HG03139 (cell line): Measurements from ENCODE around the gene ZBTB44.

Experiments
- ATAC-seq: cut with Tn5 transposase; IDR thresholded peaks from one replicate; pipeline ENCODE4 v1.9.1; 2021; ENCODE audit not compliant: unreplicated experiment

ZBTB44 gene

DNA sequence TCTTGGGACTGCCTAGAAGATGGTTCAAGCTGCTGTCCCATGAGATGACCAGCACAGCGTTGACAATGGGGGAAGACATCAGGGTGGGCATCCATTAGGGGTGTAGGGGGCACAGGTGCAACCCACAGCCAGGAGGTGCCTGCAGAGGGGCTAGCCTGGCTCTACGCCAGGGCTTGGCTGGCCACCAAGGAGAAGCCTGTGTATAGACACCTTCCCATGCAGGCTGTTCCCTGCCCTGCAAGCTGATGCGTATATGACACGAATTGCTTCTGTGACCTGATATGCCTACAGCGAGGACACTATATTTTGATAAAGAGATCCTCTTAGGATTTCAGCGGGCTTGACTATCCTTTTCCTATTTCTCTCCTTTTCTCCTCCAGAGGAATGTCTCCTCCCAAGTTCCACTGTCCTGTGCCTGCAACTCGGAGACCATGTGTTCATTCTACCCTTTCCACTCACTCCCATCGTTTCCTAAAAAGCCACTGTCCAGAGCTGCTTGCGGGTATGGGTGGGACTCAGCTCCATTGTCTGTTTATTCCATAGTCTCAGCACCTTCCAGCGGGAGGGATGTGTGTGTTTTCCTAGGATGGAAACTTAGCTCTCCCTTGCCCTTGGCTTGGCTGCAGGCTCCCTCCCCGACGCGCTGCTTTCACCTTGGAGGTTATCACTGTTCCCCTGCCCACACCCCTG is 99.0 kb downstream of the ZBTB44 start:
- ATAC-seq, result no peak

DNA sequence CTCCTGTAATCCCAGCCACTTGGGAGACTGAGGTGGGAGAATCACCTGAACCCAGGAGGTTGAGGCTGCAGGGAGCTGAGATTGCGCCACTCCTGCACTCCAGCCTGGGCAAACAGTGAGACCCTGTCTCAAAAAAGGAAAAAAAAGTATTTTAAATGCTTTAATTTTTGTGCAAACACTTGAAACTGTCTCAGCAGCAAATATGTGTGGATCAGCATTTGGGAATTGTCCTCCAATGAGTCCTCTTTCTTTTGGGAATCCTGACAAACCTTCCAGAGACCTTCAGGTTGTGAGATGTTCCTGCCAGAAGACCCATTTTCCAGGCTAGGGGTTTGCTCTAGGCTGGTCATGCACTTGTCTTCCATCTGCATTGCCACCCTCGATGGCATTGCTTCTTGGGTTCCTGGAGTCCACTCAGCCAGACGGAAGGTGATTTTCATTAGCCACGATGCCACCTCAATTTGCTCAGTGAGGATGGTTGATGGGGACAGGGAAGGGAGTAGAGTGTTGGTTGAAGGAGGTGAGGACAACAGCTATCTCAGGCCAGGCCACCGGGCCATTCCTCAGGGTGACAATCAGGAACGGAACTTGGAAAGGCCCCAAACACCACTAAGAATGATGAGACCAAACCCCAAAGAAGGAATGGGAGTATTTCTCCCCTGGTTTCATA is 99.7 kb downstream of the ZBTB44 start:
- no peak for ATAC-seq

DNA sequence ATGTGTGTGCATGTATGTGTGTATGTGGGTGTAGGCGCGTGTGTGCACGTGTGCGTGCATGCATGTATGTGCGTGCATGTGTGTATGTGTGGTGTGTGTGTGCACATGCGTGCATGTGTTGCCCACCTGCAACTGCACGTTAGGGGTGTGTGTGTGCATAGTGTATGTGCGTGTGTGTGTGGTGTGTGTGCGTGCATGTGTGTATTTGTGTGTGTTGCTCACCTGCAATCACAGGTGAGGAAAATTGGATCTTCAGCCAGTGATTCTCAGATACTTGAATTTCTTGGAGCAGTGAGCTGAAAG is 100.8 kb downstream of the ZBTB44 start:
- ATAC-seq, result no peak

DNA sequence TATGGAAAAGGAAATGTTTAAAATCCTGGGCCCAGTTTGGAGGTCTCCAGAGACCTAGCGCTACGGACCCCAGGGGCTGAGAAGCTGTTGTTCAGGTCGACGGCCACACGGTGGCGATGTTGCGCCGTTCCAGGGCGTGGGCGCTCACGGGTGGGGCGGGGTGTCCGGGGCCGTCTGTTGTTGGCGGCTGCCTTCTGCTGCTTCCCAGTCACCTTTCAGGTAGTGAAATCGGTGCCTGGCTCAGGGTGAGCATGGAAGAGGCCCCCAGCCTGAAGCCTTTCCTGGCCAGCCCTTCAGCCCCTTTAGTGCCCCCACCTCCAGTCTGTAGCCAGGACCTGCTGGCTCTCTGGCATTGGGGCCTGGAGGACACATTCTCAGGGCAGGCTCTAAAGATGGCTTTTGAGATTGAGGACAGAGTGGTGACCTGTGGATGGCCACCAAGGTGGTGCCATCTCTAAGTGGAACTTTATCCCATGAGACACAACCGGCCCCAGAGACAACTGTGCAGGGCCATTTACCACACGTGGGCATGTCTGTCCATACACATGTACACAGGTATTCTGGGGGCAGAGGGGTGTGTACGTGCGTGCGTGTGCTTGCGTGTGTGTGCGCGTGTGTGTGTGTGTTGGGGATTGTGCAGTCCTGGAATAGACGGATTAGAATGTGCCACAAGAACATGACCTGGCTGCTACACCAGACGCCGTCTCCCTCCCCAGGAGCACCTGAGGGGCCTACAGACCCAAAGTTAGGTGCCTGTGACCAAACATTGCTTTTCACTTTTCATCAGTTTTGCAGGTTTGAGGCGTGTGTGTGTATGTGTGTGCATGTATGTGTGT is 101.4 kb downstream of the ZBTB44 start:
- ATAC-seq, result peak; percentile 85

DNA sequence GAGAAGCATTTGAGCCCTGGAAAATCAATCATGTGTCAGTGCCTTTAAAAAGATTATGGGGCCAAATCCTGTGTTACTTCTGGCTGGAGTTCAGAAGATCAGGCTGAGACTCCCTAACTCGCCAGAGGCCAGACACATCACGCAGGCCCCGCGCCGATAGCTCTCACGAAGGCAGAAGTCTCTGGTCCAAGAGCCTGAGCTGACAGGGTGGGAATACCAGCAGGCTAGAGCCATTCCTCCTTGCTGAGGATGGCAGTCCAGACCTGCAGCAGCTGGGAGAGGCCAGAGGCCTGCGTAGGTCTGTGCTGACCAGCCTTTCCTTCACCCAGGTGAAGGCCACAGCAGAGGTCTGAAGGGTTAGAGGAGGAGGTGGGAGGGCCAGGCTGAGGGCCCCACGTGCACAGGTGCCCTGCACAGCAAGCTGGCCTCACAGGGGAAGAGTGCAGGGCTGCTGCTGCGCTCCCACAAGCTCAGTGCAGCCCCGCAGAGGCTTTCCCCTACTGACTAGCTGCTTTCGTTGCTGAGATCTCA is 102.2 kb downstream of the ZBTB44 start:
- no peak for ATAC-seq

DNA sequence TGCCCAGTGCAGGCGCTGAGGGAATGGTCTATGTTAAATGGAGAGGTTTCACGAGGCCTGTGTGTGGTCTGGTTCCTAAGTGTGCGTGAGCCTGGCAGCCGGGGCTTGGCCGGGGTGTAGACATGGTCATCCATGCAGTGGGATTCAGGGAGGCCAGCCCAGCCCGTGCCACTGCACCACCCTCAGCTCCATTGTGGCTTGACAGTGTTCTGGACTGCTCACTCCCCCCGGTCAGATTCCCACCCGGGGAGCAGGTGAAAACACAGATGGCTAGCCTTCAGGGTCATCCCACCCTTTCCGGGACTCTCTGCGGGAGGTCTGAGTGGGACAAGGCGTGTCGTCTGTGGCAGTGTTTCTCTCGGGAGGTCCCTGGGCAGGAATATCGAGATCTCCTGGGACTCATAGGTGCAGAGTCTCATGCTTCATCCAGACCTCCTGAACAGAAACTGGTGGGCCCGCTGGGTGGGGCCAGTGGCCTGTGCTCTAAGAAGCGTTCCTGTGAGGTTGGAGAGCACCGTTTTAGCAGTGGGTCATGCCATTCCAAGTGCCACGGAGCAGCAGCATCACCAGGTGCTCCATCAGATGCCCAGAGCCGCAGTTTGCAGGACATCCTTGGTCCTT is 102.8 kb downstream of the ZBTB44 start:
- ATAC-seq, result no peak

DNA sequence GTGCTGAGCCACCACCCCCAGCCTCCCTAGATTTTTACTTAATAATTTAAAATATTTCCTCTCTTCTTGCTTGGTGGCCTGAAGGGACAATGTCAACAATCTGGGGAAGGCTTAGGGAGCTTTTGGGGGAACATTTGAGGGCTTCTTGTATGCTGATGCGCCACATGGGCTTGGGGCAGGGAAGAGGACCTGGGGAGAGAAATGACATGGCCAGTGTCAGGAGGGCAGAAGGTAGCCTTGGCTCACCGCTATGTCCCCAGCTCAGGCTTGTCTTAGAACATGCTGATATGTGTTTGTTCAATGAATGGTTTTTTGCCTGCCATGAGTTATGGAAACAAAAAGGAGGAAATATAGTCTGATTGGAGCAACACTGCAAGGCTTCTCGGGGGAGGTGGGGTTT is 103.6 kb downstream of the ZBTB44 start:
- ATAC-seq, result no peak

DNA sequence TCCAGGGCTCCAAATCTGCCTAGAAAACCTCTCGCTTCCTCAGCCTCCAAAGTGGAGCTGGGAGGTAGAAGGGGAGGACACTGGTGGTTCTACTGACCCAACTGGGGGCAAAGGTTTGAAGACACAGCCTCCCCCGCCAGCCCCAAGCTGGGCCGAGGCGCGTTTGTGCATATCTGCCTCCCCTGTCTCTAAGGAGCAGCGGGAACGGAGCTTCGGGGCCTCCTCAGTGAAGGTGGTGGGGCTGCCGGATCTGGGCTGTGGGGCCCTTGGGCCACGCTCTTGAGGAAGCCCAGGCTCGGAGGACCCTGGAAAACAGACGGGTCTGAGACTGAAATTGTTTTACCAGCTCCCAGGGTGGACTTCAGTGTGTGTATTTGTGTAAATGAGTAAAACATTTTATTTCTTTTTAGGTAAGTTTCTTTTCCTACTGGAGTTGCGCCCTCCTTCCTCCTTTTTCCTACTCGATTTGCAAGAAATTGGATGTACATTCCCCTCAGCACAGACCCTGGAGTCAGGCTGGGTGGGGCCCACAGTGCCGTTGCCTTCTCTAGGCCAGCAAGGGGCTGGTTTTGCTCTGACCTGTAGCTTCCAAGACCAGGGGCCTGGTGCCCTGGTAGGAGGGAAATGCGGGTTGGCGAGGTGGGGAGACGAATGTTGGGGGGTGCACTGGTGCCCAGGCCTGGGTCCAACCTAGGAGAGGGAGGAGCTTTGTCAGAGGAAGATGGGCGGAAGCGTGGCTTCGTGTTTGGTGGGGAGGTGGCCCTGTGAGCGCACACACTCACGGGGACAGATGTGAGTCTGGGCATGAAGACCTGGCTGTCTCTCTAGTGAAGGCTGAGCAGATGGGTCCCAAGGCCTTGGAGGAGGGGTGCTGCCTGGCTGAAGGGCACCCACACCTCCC is 104.5 kb downstream of the ZBTB44 start:
- no peak for ATAC-seq

DNA sequence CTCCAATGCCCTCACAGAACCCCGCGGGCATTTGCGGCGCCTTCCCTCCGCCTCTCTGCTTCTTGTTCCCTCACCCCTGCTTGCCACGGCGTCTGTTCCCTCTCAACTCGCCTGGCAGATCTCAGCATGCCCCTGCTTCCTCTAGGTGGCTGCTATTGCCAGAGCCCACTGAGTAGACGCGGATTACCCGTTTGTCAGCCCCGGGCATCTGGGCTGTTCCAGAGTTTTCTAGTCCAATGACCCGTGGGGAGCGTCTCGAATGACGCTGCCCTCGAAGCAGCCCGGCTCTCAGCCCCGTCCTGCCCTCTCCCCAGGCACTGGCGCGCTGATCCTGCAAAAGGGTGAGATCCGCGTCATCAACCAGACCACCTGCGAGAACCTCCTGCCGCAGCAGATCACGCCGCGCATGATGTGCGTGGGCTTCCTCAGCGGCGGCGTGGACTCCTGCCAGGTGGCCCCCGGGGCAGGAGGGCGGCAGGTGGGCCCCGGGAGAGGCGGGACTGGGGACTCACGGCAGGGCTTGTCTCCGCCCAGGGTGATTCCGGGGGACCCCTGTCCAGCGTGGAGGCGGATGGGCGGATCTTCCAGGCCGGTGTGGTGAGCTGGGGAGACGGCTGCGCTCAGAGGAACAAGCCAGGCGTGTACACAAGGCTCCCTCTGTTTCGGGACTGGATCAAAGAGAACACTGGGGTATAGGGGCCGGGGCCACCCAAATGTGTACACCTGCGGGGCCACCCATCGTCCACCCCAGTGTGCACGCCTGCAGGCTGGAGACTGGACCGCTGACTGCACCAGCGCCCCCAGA is 105.4 kb downstream of the ZBTB44 start:
- no peak for ATAC-seq

DNA sequence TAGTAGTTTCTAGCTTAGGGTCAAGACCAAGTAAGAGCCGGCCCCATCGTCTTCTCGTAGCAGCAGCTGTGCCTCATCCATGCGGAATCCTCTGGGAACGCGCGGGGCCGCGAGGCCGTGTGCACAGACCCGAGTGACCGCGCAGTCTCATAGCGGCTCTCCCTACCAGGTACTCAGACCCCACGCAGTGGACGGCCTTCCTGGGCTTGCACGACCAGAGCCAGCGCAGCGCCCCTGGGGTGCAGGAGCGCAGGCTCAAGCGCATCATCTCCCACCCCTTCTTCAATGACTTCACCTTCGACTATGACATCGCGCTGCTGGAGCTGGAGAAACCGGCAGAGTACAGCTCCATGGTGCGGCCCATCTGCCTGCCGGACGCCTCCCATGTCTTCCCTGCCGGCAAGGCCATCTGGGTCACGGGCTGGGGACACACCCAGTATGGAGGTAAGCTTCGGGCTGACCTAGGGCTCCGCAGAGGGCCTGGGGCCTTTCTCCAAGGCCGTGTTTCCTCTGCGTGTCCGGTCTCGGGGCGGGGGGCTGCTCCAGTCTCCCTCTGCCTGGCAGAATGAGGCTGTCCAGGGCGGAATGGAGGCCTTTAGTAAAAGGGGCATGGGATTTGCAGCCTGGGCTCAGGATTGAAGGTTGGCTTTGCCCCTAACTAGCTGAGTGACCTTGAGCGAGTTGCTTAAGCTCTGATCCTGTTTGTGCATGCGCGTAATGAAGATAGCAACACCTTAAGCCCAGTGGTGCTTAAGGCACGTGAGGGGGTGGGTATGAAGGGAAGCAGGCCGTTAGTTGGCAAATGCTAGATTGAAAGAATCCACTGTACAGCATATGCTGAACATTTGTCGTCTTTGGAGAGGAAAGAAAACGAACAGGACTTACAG is 106.2 kb downstream of the ZBTB44 start:
- no peak for ATAC-seq

DNA sequence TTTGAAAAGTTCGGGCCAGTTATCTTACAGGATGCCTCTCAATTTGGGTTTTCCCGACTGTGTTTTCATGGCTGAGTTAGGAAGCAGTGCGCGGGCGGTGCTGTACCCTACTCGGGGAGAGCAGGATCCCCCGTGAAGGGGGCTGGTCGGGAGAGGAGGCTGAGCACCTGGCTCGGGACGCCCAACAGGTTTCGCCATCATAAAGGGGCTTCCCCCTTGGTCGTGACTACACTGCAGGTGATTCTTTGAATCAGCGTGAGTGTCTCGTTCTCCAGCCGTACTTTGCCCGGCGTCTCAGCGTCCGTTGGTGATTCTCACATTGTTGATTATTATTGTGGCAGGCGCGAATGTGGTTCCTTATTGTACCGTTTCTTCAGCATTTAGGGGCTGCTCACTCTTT is 108.6 kb downstream of the ZBTB44 start:
- ATAC-seq, result no peak

DNA sequence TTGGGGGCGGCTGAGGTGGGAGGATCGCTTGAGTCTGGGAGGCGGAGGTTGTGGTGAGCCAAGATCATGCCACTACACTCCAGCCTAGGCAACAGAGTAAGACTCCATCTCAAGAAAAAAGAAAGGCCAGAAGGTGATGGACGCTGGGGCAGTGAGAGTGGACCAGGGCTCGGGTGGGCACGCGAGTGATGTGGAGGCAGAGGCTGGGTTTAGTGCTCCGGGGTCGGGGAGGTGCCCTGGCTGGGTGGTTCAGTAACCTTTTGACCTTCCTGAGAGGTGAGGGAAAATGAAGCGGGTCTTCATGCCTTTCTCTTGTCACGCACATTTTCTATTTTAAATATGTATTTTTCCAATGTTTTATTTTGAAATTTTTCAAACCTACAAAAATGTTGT is 110.0 kb downstream of the ZBTB44 start:
- no peak for ATAC-seq

DNA sequence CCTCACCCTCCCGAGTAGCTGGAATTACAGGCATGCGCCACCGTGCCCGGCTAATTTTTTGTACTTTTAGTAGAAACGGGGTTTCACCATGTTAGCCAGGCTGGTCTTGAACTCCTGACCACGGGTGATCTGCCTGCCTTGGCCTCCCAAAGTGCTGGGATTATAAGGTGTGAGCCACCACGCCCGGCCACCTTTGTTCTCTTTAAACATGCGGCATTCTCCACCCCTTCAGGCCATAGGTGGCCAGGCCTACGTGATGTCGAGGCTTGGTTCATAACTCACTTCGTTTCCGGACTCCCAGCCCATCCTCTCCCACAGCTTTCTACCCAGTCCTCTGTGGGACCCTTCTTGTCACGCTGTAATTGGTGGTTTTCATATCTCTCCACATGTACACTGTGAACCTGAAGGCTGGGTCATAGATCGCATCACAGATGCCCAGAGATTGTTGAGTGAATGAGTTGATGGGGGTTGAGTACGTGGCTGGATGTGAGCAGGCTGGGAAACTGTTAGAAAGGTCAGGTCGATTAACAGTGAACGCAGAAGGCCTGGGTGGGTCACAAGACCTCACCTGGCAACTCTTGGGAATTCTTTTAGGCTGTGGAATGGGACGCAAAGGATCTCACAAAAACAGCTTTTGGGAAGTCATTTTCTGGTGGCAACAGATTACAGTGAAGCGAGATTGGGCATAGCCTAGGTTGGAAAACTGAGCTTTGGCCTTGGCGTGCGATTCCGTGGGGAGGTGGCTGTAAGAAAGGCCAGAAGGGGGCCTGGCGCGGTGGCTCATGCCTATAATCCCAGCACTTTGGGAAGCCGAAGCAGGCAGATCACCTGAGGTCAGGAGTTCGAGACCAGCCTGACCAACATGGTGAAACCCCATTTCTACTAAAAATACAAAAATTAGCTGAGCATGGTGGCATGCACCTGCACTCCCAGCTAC is 110.7 kb downstream of the ZBTB44 start:
- ATAC-seq, result no peak

DNA sequence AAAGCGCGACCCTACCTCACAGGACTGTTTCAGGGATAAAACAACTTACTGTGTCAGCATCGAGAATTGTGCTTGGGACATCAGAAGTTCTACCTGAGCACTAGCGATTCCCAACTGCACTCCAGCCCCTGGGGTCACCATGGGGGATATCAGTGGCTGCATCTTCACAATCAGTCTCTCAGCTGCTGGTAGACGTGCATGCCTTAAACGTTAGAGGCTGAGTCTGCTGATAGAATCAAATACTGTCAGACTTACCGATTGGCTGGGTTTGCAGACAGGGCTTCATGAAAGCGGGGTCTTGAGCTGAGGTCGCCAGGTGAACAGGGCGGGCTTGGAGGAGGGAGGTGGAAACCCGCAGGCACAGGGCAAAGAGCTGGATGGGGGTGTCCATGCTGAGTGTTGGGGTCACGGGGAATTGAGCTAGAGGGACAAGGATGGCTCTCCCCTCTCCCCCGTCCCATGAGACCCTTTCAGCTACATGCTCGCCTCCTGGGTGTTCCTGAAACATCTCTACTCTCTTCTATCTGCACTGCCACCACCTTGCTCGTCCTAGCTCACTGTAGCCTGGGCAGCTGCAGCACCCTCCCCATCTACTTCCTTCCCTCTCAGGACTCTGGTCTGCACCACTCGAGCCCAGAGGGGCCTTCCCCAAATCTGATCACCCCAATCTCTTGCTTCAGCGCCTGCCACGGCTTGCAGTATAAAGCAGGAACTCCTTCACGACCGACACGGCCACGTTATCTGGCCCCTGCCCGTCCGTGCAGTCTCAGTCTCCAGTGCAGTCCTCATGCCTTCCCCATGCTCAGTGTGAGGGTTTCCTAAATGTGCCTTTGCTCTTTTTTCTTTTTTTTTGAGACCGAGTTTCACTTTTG is 111.7 kb downstream of the ZBTB44 start:
- ATAC-seq, result no peak

DNA sequence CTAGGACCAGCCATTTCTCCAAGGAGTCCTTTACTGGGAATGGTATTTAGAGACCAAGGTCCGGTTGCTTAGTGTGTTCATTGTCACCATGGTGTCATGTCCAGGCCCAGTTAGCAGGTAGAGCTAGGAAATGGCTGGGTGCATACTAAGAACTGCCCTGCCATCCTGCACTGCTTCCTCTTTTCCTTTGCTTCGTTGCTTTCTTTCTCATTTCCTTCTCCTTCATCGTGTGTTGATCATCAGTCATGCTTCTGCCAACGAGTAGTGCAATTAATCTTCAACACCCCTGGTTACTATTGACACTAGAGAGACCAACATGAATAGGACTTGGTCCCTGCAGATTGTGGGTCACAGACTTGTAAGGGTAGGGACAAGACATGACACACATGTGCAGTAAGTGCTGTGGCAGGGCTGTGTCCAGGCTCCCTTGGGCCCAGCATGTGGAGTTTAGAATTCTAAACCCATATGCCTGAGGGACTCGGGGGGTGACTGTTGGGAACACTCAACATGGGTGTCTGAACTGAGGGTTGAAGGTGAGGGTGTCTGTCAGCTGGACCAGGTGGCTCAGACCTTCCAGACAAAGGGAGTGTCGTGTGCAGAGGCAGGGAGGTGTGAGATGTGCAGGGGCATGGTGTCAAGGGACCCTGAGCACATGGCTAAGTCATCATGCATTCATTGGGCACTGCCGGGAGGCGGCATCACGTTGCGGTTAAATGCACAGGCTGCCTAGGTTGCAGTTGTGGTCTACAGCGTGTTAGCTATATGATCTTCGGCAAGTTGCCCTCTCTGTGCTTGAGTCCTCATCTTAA is 112.5 kb downstream of the ZBTB44 start:
- ATAC-seq, result no peak

DNA sequence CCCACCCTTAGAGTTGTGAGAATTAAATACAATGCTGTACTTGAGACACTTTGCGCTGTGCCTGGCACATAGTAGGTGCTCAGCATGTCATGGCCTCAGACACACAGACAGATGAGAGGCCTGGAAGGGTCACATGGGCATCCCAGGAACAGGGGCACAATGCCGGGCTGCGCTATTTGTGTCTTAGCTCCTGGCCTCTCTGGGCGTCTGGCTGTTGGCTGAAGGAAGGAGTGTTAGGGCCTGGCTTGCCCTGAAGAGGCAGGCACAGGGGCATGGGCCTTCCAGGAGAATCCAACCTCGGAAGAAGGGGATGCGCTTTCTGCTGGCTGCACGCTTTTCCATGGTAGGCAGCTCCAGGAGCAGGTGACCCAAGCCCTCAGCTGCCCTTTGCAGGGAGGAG is 113.7 kb downstream of the ZBTB44 start:
- no peak for ATAC-seq
